HK-2 (cell line): ENCODE data around the gene TET3.

Source experiments
- DNase-seq: peaks from one replicate; pipeline ENCODE4 v3.0.0-alpha.2; 2018; ENCODE audit not compliant: unreplicated experiment

The TET3 gene

DNA sequence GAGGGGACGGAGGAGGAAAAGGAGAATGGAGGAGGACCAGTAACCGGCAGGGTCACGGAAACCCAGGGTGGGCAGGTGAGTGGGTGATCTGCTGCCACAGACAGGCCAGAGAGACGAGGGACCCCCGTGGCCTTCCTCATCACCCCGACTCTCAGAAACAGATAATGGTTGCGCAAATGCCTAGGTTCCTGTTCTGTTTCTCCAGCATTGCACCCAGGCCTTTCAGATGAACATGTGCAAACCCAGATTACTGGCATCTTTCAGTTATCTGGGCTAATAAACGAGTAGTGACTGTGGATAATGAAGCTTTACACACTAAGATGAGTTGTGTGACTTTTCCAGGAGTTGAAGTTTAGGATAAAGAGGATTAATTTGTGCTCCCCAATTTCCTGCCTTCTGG lies 46.5 kb downstream of the TET3 start:
- no peak for DNase-seq

- DNase-seq: no peak
Measured at GRCh38 chr2:74031959-74032287, 47.2 kb downstream of the TET3 start.

- DNase-seq: no peak
Measured at GRCh38 chr2:74033375-74033774, 48.7 kb downstream of the TET3 start.
